ENCODE data around the gene CDC42BPB. TPM values are rescaled to one million over a fixed set of nuclear protein-coding genes. Genes with fewer than 3 reads are reported as not detected.

The CDC42BPB gene
- total RNA-seq, 1 donor from 2014 or later = 187 TPM

DNA sequence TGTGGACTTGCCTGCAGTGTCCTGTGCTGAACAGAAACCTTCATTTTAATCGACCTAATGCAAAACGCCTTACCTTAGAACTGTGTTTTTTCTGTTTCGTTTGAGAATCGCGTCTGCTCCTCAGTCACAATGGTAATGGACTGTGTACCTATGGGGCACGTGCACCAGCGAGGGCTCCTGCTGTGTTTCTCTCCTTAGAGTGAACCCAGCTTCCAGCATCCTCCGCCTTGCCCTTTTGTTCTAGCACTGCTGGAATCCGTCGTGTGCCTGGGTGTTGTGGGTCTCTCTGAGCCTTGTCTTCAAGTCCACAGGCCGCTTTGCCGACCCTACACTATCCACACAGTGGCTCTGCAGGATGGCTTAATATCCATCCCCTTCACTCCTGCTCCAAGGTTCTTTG is 131.2 kb downstream of the CDC42BPB start:
- Mint-ChIP-seq H3K27me3 (ENCODE audit: unreplicated experiment) (peaks cover 25% of the 10 kb centered on the region), H3K27ac (ENCODE audit: unreplicated experiment) (no peak overlapping the region)

GRCh38 chr14:102925646-102926045 is 131.7 kb downstream of the CDC42BPB start:
- Mint-ChIP-seq H3K4me1 (ENCODE audit: unreplicated experiment) (no peaks in the 10 kb centered on the region), H3K36me3 (ENCODE audit: low read depth, unreplicated experiment) (no peaks in the 10 kb centered on the region), H3K9me3 (ENCODE audit: unreplicated experiment) (no peaks in the 10 kb centered on the region), H3K27ac (ENCODE audit: unreplicated experiment) (no peak overlapping the region), H3K4me3 (ENCODE audit: unreplicated experiment) (no peak overlapping the region), H3K27me3 (ENCODE audit: unreplicated experiment) (peaks cover 21% of the 10 kb centered on the region)
- DNase-seq (ENCODE audit: low spot score) = no peak
- TF ChIP-seq, protein P1, sequence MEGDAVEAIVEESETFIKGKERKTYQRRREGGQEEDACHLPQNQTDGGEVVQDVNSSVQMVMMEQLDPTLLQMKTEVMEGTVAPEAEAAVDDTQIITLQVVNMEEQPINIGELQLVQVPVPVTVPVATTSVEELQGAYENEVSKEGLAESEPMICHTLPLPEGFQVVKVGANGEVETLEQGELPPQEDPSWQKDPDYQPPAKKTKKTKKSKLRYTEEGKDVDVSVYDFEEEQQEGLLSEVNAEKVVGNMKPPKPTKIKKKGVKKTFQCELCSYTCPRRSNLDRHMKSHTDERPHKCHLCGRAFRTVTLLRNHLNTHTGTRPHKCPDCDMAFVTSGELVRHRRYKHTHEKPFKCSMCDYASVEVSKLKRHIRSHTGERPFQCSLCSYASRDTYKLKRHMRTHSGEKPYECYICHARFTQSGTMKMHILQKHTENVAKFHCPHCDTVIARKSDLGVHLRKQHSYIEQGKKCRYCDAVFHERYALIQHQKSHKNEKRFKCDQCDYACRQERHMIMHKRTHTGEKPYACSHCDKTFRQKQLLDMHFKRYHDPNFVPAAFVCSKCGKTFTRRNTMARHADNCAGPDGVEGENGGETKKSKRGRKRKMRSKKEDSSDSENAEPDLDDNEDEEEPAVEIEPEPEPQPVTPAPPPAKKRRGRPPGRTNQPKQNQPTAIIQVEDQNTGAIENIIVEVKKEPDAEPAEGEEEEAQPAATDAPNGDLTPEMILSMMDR (IDR thresholded peaks at IDR 0.05; ENCODE audit: unreplicated experiment) = no peak

More for the DNA sequence above, 131.2 kb downstream of the CDC42BPB start:
- no peak for DNase-seq (ENCODE audit: low spot score)
- Mint-ChIP-seq H3K4me1 (ENCODE audit: unreplicated experiment) (no peaks in the 10 kb centered on the region), H3K9me3 (ENCODE audit: unreplicated experiment) (no peaks in the 10 kb centered on the region), H3K4me3 (ENCODE audit: unreplicated experiment) (no peak overlapping the region), H3K36me3 (ENCODE audit: low read depth, unreplicated experiment) (no peaks in the 10 kb centered on the region)
- TF ChIP-seq, protein P1 (IDR thresholded peaks at IDR 0.05; ENCODE audit: unreplicated experiment) = no peak

DNA sequence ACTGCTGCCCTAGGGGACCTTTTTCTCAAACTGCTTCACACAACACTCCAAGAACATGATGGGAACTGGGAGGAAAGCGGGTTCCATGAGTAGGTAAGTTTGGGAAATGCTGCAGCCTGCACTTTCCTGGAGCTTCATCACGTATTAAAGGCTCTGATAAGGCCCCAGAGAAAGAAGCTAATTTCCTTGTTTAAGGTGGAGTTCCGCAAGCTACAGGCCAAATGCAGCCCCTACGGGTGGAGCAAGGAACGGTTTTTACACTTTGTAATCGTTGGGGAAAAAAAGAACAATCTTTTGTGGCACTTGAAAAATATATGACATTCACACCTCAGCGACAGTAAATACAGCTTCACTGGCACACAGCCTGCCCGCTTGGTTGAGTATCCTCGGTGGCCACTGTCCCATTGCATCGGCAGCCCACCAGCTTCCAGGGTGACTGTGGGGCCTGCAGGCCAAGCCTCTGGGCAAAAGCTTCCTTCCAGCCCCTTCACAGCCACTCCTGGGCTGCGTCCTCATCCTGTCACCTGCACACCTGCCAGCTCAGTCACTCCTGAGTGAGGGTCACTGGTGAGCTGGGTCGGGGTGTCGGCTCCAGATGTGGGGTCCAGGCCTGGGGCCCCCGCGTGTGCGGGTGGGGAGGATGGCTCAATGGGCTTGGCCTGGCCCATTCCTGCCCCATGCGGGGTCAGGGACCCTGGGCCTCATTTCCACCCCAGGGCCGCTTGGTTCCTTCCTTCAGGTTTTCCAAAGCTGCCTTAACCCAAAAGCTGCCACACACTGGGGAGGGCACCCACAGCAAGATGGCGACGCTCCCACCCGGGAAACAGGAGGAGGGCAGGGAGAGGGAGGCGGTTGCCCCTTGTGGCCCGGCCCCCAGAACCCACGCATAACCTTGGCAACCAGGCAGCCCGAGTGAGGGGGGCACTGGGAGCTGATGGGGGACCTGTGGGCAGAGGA is 132.4 kb downstream of the CDC42BPB start:
- no peak for DNase-seq (ENCODE audit: low spot score)
- H3K4me1 Mint-ChIP-seq (ENCODE audit: unreplicated experiment) = no peaks in the 10 kb centered on the region
- no peak overlapping the region for H3K4me3 Mint-ChIP-seq (ENCODE audit: unreplicated experiment)
- TF ChIP-seq, protein P1 (IDR thresholded peaks at IDR 0.05; ENCODE audit: unreplicated experiment) = no peak
- H3K27me3 Mint-ChIP-seq (ENCODE audit: unreplicated experiment) = peaks cover 21% of the 10 kb centered on the region
- H3K9me3 Mint-ChIP-seq (ENCODE audit: unreplicated experiment) = no peaks in the 10 kb centered on the region
- H3K36me3 Mint-ChIP-seq (ENCODE audit: low read depth, unreplicated experiment) = no peaks in the 10 kb centered on the region
- H3K27ac Mint-ChIP-seq (ENCODE audit: unreplicated experiment) = no peak overlapping the region

DNA sequence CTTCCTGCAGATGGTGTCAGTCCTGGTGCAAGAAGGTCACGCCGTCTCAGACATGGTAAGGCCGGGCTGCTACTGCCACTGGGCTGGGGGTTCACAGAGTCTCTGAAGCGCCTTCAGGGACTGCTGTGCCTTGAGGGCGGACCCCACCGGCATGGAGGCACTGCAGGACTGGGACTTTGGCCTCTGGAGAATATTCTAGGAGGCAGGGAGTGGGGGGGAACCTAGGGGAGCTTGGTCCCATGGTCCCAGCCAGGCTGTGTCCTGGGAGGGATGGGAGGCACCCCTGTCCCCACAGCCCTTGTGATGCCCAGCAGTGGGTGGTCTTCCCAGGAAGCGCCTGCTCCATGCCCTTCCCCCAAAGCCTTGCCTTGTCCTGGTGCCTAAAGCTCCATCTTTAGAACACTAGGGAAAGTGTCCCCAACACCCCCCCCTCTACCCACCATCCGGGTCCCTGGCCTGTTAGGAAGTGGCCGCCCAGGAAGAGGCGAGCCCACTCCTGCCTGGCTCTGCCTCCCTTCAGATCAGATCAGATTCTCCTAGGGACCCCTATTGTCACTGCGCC is 133.3 kb downstream of the CDC42BPB start:
- H3K27me3 Mint-ChIP-seq (ENCODE audit: unreplicated experiment) = peaks cover 21% of the 10 kb centered on the region
- no peaks in the 10 kb centered on the region for H3K9me3 Mint-ChIP-seq (ENCODE audit: unreplicated experiment)
- H3K4me1 Mint-ChIP-seq (ENCODE audit: unreplicated experiment) = no peaks in the 10 kb centered on the region
- no peak overlapping the region for H3K4me3 Mint-ChIP-seq (ENCODE audit: unreplicated experiment)
- H3K27ac Mint-ChIP-seq (ENCODE audit: unreplicated experiment) = no peak overlapping the region
- DNase-seq (ENCODE audit: low spot score) = no peak
- no peaks in the 10 kb centered on the region for H3K36me3 Mint-ChIP-seq (ENCODE audit: low read depth, unreplicated experiment)
- TF ChIP-seq, protein P1 (IDR thresholded peaks at IDR 0.05; ENCODE audit: unreplicated experiment) = no peak
